NCI-H1930 (cell line): Measurements from ENCODE around the gene C3.
A peak's percentile ranks its signal among the peaks of the same experiment; 100 is the strongest.
"Not testable (repeated sequence)": the region's sequence is repeated elsewhere in the genome, so short reads cannot be mapped to it uniquely, and the experiment has no call there.

Source experiments
- DNase-seq, 2 experiments: peaks; one replicate each; lab custom pipeline; 2025; lab: John Stamatoyannopoulos, UW

The C3 gene

GRCh38 chr19:6663236-6664201 lies 56.9 kb downstream of the C3 start:
- DNase-seq = no peak

GRCh38 chr19:6662702-6663101 lies 57.7 kb downstream of the C3 start:
- no peak for DNase-seq

- DNase-seq = not testable (repeated sequence)
Observed at GRCh38 chr19:6661509-6662244, 58.8 kb downstream of the C3 start.

DNA sequence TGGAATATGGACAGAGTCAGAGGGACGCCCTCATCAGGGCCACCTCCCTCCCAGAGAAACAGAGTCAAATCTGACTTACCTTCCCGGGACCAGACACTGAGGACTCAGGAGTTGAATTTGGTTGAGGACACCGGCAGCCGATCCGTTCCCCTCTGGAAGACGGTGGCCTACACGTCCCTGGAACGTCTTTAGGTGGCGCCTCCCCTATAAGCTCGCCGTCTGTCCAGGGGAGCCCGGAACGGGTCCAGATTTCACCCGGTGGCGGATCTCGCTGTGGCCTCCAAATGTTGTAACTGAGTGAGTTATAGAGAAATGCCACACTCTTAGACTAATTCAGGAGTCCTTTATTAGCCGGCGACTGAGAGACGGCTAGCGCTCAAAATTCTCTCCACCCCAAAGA lies 59.5 kb downstream of the C3 start:
- no peak for DNase-seq

DNA sequence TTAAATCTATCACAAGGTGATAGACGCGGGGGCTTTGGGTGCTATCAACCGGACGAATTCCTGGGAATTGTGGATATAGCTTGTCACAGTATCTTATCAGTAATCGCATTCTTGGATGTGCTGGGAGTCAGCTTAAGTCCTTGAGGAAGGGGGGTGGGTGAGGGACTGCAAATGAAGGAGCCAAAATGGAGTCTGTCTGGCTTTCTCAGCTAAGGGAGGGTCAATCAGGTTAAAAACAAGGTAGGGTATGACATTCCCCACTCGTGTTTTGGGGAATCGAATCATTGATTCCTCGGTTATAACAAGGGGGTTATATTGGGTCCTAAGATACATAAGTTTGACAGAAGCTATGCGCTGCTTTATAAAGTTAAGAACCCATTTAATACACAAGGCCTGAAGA lies 64.1 kb downstream of the C3 start:
- not testable (repeated sequence) for DNase-seq

- DNase-seq = no peak
Observed at GRCh38 chr19:6654347-6655310, 65.8 kb downstream of the C3 start.

- DNase-seq = no peak
Observed at GRCh38 chr19:6652805-6653094, 67.7 kb downstream of the C3 start.

GRCh38 chr19:6651965-6652804 lies 68.3 kb downstream of the C3 start:
- DNase-seq = no peak

GRCh38 chr19:6649185-6649584 lies 71.3 kb downstream of the C3 start:
- DNase-seq = no peak

DNA sequence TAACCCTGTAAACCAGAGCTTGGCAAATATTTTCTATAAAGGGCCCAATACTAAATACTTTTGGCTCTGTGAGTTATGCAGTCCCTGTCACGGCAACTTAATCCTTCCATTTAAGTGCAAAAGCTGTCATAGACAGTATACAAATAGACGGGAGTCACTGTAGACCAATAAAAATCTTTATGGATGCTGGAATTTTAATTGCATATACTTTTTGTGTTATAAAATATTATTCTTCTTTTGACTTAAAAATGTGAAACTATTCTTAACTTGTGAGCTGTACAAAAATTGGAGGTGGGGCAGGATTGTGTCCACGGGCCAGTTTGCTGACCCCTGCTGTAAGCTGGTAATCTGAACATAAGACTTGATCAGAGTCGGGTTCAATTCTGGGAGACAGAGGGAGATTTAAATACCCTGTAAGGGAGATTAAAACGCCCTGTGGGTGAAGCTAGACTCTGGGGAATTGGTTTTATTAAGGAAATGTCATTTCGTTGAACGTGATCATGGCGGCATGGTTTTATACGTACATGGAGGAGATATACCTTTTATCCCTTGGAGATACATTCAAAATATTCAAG lies 72.2 kb downstream of the C3 start:
- no peak for DNase-seq

DNA sequence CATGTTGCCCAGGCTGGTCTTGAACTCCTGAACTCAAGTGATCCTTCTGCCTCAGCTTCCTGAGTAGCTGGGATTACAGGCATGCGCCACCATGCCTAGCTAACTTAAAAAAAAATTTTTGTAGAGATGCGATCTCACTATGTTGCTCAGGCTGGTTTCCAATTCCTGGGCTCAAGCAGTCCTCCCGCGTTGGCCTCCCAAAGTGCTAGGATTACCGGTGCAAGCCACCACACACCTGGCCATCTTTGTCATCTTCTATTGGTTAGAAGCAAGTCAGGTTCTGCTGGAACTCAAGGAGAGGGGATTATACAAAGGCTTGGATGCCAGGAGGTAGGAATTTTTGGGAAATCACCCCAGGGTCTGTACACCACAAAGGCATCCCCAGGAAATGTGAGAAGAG lies 75.7 kb downstream of the C3 start:
- DNase-seq = no peak

DNA sequence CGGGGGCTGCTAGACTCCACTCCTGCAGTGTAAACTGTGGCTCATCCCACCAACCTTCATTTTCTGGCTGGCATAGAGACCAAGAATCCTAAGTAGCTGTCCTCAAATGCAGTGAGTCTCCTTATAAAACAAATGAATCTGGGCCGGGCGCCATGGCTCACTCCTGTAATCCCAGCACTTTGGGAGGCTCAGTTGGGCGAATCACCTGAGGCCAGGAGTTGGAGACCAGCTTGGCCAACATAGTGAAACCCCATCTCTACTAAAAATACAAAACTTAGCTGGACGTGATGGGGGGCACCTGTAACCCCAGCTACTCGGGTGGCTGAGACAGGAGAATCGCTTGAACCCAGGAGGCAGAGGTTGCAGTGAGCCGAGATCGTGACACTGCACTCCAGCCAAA lies 80.1 kb downstream of the C3 start:
- DNase-seq = not testable (repeated sequence)

GRCh38 chr19:6639439-6639838 lies 81.0 kb downstream of the C3 start:
- DNase-seq = no peak

GRCh38 chr19:6633456-6633813 lies 87.0 kb downstream of the C3 start:
- DNase-seq = not testable (repeated sequence)

- peak; percentile 10 to 35 for DNase-seq
Observed at GRCh38 chr19:6632747-6633455, 87.5 kb downstream of the C3 start.

DNA sequence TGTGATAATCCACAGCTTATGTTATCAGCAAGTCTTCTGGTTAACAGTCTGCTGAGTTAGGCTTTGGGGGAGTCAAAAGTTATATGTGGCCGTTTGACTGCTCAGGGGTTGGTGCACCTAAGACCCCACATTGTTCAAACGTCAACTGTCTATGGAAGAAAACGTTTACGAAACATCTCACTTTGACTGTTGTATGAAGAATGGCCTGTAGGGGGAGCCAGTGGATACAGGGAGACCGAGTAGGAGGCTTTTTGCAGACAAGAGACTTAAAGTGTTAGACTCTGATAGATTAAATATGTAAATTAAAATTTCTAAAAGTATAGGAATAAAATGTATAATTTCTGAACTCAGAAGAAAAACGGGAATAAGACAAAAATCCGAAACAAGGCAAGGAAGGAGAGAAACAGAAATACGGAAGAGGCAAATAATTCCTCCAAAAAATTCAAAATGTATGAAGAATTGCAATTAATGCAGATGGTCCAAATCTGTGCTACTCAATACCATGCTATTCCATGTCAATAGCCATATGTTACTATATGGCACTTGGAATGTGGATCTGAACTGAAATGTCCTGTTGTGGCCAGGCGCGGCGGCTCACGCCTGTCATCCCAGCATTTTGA lies 88.3 kb downstream of the C3 start:
- DNase-seq = peak; percentile 36 to 43
